GM19395 (cell line): ENCODE data around the gene CDK4.
"Not testable (repeated sequence)": the region's sequence is repeated elsewhere in the genome, so short reads cannot be mapped to it uniquely, and the experiment has no call there.

Experiments
- ATAC-seq: cut with Tn5 transposase; IDR thresholded peaks from one replicate; pipeline ENCODE4 v1.9.1; 2021; ENCODE audit warnings: mild to moderate bottlenecking, moderate library complexity; ENCODE audit not compliant: unreplicated experiment

Gene CDK4

GRCh38 chr12:57715036-57715748 is 36.9 kb downstream of the CDK4 start:
- not testable (repeated sequence) for ATAC-seq

GRCh38 chr12:57713209-57713608 is 38.9 kb downstream of the CDK4 start:
- ATAC-seq = no peak

DNA sequence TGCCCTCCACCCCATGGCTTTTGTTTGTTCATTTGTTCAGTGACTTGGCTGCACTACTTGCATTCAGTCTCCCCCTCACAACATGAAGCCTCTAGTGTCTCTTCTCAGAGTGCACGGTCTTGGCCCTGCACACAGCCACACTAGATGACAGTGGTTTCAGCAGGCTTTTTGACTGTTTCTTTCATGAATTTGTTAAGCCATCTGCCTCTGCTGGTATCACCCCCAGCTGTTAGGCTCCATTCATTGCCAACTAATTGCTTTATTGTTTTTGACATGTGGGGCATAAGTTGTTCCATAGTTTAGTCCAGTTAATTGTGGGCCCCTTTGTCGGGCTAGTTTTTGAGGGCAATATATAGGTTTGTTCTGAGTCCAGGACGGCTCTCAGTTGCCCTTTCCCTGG is 39.4 kb downstream of the CDK4 start:
- no peak for ATAC-seq

GRCh38 chr12:57708296-57708695 is 43.8 kb downstream of the CDK4 start:
- no peak for ATAC-seq

GRCh38 chr12:57707250-57707649 is 44.9 kb downstream of the CDK4 start:
- ATAC-seq = no peak

- no peak for ATAC-seq
Measured at GRCh38 chr12:57700317-57700716, 51.8 kb downstream of the CDK4 start.

DNA sequence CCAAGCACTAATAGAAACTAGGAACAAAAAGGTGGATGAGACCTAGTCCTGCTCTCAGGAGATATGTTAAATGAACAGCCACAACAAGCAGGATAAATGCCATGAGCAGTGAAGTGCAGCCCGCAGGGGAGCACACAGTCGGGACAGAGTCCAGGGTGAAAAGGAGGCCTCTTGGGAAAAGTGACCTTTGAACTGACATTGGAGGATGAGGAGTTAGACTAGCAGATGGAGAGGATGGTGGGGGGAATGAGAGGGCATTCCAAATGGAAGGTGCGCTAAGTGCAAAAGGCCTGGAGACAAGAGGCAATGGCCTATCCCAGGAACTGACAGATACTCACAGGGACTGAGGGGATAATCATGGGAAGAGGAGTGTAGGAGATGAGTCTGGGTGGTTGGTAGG is 53.7 kb downstream of the CDK4 start:
- no peak for ATAC-seq
